GM19035 (cell line): ENCODE data around the gene NLGN1.

Experiments used
- ATAC-seq: cut with Tn5 transposase; IDR thresholded peaks from one replicate; pipeline ENCODE4 v1.9.1; 2021; ENCODE audit not compliant: unreplicated experiment

Gene NLGN1

DNA sequence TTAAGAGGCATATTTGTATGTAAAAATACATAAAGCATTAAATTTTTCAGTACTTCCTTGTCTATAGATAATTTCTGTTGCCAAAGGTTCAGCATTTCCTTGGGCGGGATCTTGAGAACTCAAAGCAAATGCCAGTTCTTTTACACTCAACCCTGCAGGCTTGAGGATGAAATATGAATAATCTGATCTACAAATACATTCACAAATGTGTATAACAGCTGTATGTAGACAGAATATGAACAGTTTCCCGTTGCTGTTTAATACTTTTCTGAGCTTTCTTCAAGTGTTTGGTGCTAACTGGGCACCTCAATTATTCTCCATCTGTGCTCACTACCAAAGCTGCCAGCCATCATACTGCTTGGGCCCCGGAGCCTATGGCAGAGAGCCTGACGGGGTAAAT, 661.3 kb downstream of the NLGN1 start:
- ATAC-seq, result no peak

DNA sequence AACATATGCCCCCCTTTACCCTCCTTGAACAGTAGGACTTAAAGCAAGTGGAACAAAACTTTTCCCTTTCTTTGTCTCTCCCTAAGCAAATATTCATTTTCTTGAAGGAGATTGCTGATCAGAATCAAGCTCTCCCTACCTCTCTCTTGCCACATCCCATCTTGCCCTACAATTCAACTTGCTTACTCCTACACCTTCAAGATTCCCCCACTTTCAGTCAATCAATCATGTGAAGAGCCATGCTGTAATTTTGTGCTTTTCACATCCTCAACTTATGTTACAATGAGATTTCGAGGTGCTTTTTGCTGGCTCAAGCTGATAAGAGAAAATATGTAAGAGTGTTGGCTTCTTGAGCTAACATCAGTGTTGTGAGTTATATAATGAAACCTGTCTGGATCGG, 662.9 kb downstream of the NLGN1 start:
- ATAC-seq, result no peak

DNA sequence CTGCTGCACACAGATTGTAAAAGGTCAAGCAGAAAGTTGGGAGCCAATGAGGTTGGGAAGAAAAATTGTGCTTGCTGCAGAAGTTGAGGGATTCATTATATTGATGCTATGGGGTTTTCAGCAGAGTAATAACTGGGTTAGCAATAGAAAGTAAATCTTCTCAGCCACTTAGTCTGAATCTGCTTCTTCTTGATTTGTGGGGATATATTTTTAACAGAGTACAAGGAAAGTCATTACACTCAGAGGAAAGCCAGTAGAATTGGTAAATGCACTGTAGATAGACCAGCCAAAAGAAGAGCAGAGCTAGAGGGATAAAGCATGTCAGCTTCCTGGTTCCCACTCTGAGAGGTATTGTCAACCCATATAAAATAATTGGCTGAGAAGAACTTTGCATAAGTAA, 663.6 kb downstream of the NLGN1 start:
- no peak for ATAC-seq

DNA sequence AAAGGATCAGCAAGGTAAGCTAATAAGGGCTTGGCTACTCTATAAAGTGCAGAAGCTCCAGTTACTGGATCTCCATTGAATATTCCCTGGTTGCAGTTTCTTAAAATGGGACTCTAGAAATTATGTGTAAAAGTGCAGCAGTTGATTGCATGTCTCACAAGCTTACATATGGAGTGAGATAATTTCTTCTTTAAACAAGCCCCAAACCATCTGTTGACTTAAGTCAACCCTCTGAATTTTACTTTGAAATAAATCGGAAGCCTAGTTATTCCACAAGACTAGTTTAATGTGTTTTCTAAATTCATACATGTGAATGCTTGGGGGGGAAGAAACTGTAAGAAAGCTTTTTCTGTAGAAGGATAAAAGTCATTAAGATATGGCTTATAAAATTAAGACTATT, 664.2 kb downstream of the NLGN1 start:
- ATAC-seq, result no peak

DNA sequence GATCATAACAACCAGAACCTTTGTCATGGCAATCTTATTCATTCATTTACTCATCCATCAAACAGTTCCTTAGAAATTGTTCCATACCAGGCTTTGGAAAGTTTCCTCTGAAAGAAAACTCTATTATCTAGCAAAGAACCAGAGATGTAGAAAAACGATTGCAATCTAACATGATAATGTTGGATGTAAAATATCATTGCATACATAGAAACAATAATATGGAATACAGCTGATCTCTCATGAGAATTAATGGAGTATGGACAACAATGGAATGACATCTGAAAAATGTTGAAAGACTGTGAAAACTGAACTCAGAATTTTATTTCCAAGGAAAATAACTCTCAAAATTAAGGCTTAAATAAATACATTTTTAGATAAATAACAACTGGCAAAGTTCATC, 665.4 kb downstream of the NLGN1 start:
- ATAC-seq, result no peak

DNA sequence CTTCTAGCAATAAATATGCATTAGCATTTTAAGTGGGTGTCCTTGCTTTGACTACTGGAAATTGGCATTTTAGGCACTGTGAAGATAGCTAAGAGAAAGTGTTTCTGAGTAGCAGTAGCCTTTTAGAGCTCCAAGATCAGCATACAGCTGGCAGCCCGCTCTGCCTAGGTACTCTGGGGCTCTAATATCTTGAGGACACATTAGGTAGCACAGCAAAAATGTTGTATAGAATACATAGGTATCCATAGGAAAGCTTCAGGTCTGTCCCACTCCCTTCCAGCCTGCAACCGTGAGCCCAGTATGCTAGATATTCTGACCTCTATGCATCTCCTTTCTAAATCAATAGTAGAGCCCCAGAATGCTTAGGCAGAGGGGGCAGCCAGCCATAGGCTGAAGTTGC, 670.5 kb downstream of the NLGN1 start:
- no peak for ATAC-seq

DNA sequence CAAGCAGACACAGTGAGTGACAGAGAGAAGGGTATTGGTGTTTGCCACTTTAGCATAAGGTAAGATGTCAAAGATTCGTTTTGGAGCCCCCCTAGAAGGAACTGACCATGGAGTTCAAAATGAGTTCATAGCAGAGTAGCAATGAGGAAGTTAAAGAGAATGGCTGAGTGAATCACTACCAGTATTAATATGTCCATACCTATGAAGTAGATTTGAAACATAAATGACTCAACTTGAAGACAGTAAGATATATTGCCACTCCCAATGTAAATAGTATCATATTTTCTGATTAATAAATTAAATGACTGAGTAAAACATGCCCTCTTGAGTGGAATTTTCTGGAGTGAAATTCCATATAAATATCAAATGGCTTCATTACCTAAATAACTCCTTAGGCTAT, 675.1 kb downstream of the NLGN1 start:
- no peak for ATAC-seq

DNA sequence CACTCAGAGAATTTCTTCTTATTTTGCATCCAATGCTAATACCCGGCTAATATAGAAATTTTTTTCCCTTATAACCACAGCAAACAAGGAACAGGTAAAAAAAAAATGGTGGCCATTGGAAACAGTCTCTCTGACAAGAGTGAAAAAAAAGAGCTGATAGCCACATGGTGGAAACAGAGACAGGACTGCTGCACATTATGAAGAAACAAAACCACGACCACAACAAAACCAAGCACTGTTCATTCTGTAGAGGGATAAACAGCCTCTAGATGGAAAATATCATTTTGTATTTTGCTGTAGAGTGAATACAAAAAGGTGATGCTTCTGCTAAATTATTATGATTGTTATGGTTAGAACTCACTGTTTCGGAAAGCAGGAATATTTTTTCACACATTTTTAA, 686.2 kb downstream of the NLGN1 start:
- ATAC-seq, result no peak

DNA sequence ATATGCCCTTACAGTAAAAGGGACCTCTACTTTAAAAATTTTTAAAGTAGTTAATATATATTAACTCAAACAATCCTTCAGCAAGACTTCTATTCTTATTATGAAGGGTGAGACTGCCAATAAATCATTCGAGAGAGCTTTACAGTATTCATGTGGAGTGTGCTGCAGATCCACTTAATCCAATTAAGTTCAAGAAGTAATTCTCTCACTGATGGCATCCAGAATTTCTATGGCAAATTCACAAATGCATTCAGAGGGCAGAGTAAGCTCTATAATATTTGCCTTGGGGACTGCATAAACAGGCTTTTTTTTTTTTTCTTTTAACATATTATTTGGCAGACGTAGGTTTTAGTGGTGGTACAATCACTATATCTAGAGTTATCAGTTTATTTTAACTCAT, 692.0 kb downstream of the NLGN1 start:
- no peak for ATAC-seq

DNA sequence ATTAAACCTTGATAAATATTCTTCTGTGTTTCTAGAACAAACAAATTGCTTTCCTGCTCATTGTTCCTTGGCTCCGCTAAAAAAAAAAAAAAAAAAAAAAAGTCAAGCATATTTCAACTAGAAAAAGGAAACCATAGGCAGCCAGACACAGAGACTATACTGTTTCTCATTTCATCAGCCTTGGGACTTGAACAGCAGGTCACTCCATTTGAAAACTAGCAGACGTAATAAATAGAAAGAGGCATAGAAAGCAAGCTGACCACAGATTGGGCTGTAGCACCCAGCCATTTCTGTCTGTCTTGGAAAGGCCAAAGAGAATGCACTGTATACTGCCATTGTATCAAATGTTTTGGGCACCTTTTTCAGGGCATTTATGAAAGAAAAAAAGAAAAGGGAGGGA, 697.1 kb downstream of the NLGN1 start:
- no peak for ATAC-seq

DNA sequence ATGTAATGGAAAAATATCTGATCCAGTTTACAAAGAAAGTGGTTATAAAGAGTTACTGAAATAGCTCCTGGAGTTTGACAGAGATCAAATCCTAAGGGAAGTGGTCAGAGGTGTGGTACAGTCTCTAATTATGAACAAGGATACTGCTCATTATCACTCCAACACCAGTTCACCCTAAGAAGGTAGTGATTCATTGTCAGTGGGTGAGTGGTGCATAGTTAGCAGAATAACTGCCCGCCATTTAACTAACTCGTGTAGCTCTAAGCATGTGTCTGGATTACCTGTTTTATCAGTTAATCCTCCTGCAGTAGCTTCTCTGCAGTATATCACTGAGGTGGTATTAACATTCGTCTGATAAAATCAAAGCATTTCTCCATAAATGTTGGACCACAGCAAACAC, 700.1 kb downstream of the NLGN1 start:
- no peak for ATAC-seq

DNA sequence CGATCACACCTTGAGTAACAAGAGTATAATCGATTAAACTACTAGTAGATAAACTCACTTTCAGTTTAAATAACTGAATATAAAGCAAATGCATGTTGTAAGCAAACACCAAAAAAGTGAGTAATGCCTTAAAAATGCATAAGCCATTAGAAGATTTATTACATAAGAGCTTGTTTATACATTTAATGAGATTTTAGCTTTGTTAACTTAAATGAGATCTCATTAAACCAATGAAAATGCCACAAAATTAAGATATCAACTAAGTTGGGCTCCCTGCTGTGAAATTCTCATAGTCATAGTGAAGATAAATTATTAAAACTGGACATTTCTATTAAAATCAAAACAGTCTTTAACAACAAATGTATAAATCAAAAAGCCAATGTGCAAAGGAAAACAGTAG, 701.2 kb downstream of the NLGN1 start:
- no peak for ATAC-seq

DNA sequence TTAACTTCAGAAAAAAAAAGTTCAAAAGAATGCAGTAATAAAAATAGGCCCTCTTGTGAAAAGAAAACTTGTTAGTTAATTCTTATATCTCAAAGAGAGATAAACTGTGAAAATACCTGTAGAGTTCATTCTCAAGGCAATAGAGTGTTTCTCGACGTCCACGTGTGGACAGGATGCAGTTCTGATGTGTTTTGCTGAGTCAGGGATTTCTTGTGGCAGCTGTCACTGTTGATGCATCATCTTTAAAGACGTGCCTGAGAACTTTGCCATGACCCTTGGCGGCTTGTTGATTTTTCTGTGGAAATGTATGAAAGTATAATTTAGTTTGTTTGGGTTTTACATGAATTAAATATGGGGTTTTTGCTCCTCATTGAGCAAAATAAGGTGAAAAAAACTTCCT, 702.2 kb downstream of the NLGN1 start:
- no peak for ATAC-seq

DNA sequence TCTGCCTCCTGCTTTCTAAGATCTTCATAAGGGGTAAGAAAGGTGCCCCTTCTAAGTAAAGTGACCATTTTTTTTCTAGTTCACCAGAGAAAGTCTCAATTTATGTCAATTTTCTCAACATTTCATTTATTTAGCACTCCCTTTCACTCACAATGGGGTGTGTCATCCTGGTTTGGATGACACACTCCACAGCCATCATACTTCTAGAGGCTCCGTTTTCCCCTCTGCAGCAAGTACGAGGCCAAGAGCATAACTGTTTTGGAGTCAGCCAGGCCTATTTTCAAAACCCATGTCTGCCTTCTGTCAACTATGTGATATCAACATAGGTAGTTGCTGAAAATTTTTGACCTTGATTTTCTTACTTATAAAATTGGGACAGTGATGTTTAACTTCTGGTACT, 703.2 kb downstream of the NLGN1 start:
- ATAC-seq, result no peak

DNA sequence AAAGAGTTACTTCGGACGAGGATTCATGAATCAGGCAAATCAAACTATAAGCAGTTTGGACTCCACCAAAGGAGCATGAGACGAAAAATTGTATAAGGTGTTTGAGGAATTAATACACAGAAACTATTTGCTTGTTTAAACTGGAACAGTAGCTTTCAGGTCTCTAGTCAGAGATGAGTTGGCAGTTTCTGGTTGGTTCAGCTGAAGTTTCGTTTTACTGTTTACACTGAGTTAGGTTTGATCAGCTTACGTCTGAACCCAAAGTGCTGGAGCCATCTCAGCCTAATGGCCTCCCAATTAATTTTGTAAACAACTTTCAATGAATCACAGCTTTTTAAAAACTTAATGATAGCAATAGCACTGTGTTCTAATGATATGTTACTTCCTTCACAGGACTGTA, 703.7 kb downstream of the NLGN1 start:
- peak; percentile 67 for ATAC-seq

DNA sequence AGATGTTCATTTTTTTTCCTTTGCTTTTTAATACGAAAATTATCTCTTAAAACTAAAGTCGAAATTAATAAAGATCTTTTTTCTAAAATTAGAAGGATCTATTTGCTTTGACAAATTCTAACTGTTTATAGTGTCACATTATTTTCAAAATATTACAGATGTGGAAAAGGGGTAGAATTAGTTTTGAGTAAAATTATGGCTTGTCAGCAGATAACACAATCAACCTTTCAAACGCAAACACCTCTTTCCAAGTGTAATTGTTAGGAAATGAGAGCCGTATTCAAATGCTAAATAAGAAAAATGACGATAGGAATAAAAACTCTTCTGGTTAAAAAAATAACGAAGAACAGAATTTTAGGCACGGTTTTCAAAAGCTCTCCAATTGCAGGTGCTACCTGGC, 704.7 kb downstream of the NLGN1 start:
- ATAC-seq, result no peak

DNA sequence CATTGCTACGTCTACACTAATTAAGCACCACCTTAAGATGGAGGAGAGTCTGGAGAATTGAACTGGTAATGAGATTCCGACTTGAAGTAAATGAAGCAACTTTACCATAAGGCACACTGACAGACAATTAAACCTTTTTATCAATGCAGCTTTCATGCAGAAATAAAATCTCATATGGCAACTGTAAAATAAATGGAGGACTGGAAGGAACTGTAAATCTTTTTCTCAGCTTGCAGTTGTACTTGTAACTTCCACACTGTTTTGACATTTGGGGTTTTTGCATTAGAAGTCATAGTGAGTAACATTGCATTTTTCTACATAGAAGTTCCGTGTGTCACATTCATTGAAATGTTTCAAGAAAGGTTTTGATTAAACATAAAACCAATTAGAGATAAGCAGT, 705.3 kb downstream of the NLGN1 start:
- no peak for ATAC-seq

DNA sequence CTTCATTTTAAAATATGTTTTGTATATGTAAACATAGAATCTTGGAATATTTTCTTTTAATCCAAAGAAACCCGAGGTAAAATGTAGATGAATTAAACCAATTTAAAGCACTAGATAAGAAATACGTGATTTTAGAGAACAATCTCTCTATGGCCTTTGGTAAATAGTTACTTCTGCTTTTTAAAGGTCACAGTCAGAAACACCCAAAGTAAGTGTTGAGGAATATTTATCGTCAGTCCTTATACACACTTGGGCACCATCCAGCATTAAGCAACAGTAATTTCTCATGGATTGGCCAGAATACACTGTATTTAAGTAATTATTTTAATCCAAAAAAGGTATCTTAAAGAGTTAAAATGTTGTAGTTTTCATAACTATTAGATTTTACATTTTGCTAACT, 713.2 kb downstream of the NLGN1 start:
- no peak for ATAC-seq

DNA sequence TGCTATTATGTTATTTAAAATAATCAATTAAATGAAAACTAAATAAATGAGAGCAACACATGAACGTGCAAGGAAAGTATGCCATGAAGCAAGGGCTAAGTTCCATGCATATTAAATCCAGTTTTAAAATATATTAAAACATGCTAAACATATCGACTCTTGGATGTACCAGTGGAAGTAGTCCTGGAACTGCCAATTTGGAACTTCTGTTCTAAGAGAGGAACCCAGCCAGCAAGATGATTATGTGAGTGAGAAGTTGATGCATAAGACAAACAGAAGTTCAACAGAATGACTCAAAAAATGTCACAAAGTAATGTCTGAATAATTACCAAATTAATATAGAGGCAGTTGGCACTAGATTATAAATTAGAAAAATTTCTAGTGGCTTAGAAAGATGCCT, 714.2 kb downstream of the NLGN1 start:
- no peak for ATAC-seq

DNA sequence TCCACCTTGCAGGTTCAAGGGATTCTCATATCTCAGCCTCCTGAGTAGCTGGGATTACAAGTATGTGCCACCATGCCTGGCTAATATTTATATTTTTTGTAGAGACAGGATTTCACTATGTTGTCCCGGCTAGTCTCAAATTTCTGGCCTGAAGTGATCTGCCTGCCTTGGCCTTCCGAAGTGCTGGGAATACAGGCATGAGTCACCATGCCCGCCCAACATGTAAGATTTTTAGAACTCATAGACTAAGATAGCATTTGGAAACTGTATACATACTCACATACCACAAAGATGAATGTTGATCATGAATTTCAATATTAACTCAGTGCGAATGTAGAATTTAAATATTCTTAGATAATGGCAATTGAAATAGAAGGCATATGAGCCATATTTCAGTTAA, 718.9 kb downstream of the NLGN1 start:
- ATAC-seq, result no peak

DNA sequence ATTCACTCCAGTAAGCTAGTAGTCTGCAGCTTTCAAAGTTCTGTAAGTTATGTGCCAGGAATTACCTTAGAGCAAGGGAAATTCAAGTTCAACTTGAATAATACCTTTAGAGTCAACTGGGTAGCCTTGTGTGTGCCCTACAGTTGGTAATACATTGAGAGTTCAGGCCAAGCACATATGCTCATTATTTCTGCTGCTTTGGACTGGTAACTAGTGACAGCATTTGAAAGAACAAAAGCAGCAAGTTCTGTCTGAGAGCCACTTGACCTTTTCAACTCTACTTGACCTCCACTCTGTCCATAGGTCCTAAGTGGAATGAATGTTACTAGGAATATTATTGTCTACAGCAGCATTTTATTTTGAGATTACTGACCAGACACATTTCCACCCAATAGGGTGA, 723.5 kb downstream of the NLGN1 start:
- ATAC-seq, result no peak

DNA sequence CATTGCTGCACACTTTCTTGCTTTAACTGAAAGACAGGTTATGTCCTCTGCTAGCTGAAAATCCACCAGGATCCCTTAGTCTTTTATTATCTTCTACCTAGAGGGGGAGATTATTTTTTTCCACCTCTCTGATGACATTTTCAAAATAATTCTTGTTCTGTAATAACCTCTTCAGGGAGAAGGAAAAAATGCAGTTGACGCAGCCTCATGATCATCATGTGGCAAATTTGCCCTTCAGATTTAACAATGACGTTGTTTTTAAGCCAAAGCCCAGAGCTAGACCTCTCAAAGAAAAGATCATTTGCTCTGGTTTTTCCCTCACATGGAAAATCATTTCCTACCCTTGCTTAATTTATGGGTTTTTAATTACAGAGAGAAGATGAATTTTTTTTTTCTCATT, 724.9 kb downstream of the NLGN1 start:
- ATAC-seq, result no peak

DNA sequence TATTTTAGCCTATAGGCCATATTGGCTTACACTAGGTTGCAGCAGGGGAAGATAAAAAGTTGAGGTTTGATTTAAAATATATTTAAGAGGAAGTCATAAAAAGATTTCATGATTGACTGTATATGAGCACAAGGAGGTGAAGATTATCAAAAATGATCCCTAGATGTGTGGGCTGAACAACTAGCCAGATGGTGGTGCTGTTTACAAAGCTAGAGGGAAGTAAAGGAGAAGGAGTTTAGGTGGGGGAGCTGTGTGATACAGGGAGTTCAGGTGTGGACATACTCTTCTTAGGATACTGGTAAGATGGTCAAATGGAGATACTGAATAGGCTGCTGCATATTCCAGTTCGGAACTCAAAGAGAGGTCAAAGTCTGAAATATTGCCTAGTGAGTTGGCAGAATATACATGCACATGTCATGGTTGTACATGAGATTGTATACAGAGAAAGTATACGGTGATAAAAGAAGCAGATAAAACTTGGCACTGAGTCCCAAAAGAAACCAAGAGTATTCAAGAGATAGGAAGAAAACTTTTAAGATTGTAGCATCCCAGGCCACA, 727.8 kb downstream of the NLGN1 start:
- ATAC-seq, result no peak
